Aorta (tissue), 5 donors: ENCODE results near the gene MED27. TPM values are rescaled to one million over a fixed set of nuclear protein-coding genes. Genes with fewer than 3 reads are reported as not detected.

Experiments
- ATAC-seq: fragments of 200-7000 bp; cut with Tn5 transposase; one replicate; pipeline ENCODE4 v1.9.1; 2022; ENCODE audit warnings: moderate library complexity; ENCODE audit not compliant: low FRiP score
- DNase-seq, 2 donors: peaks; one replicate each; pipeline ENCODE4 v3.0.0-alpha.2; 2020
- H3K27ac ChIP-seq, 2 donors: one replicate each; pipeline ENCODE4 v1.5.1; 2013; ENCODE audit warnings: low read length in 2 of 2, mild to moderate bottlenecking in 2 of 2, moderate library complexity in 2 of 2, control low read depth in 1 of 2, inconsistent platforms in 1 of 2, low read depth in 1 of 2
- H3K27me3 ChIP-seq, 2 donors: one replicate each; pipeline ENCODE4 v1.6.1; 2013; ENCODE audit warnings: control low read depth in 1 of 2, low read length in 1 of 2, mild to moderate bottlenecking in 1 of 2, moderate library complexity in 1 of 2; ENCODE audit not compliant: insufficient read depth in 2 of 2, control insufficient read depth in 1 of 2
- H3K36me3 ChIP-seq, 2 donors: one replicate each; pipeline ENCODE4 v1.6.1; 2013; ENCODE audit warnings: control low read depth in 1 of 2, low read length in 1 of 2, mild to moderate bottlenecking in 1 of 2; ENCODE audit not compliant: insufficient read depth in 2 of 2, control insufficient read depth in 1 of 2
- H3K4me1 ChIP-seq, 2 donors: one replicate each; pipeline ENCODE4 v1.6.1; 2013; ENCODE audit warnings: low read length in 2 of 2, control low read depth in 1 of 2, mild to moderate bottlenecking in 1 of 2, moderate library complexity in 1 of 2; ENCODE audit not compliant: insufficient read depth in 2 of 2, control insufficient read depth in 1 of 2
- H3K4me3 ChIP-seq, 2 donors: one replicate each; pipeline ENCODE4 v1.5.1; 2013; ENCODE audit warnings: low read length in 2 of 2, control low read depth in 1 of 2, mild to moderate bottlenecking in 1 of 2
- H3K9me3 ChIP-seq: one replicate; pipeline ENCODE4 v1.6.1; 2013; ENCODE audit warnings: mild to moderate bottlenecking, low read length; ENCODE audit not compliant: control insufficient read depth
- WGBS, 2 donors: extraction: QIAGEN DNeasy Blood & Tissue Kit; methylation state at CpG; one replicate each; pipeline ENCODE4 v1.1.7; 2013; 5-methylcytosine and 5-hydroxymethylcytosine counted together
- intact Hi-C, 2 donors: fragments of 100-400 bp; cut with DNase I; formaldehyde crosslinking; loops; one replicate each; pipeline versions ENCODE4 v1.14.2 to v1.15.0; 2022
- polyA plus RNA-seq, 2 donors: library from polyadenylated mRNA; stranded (reverse); fragments of 200-250 nt; gene quantifications; one replicate each; pipeline ENCODE4 v1.2.3, GENCODE V29; 2013
- total RNA-seq, 2 donors: library from RNA; stranded (reverse); fragmentation: NEBNext Ultra II Directional; extraction: Animal tissue kit (Norgen Biotek cat#: 25700); gene quantifications; one replicate each; pipeline ENCODE4 v1.2.1, GENCODE V29; 2021
- donor health status: healthy with polysubstance abuse.
- donor health status: Bipolar disorder and iron deficiency.
- donor health status: DM: no; HTN: no; CAD: no.
- donor health status: DM: no; HTN: no; CAD: no.
- donor health status: DM: yes; HTN: yes; CAD: no.

MED27 gene
- total and polyA plus RNA-seq, 4 donors, result 15.5 to 25.1 (median 20.9) TPM

DNA sequence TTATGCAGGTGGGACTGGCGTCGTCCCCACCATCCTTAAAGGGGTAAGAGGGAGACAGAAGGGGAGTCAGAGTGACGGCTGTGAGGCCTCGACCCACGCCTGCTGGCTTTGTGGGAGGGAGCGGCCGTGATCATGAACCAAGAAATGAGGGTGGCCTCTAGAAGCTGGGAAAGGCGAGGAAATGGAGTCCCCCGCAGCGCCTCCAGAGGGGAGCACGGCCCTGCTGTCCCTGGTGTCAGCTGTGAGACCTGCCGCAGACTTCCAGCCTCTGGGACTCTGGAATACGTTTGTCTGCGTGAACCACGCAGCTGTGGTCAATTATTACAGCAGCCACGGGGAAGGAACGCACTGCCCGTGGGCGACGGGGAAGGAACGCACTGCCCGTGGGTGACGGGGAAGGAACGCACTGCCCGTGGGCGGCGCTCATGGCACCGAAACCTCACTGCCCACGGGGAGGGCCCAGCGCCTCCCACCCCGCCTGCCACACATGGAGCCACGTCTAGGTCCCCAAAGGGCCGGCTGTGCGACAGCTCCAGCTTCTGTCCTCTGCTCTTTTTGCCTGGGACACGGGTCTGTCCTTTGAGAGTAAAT is 231.0 kb downstream of the MED27 start:
- WGBS, 2 donors, result 82% methylated on average over 35 of the region's 35 CpGs
- no peak for DNase-seq
- Histone ChIP-seq H3K4me3 (no peak overlapping the region), H3K27me3 (no peaks in the 10 kb centered on the region), H3K36me3 (no peaks in the 10 kb centered on the region), H3K27ac (no peak overlapping the region), H3K9me3 (no peaks in the 10 kb centered on the region), H3K4me1 (no peaks in the 10 kb centered on the region)
- peak; percentile 16 for ATAC-seq
- intact Hi-C loops, result no loop called here

DNA sequence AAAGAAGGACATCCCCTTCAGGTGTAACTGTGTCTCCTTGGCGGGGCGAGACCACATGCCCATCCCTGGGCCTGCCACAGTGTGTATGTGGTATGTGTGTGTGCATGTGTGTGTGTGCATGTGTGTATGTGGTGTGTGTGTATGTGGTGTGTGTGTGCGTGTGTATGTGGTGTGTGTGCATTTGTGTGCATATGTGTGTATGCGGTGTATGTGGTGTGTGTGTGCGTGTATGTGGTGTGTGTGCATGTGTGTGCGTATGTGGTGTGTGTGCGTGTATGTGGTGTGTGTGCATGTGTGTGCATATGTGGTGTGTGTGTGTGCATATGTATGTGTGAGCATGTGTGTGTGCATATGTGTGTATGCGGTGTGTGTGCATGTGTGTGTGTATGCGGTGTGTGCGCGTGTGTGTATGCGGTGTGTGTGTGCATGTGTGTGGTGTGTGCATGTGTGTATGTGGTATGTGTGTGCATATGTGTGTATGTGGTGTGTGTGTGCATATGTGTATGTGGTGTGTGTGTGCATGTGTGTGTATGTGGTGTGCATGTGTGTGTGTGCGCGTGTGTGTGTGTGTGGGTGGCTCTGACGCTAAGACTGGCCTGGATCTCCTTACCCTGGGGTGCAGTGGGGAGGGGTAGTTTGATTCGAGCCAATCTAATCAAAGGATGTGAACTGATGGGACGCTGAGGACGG is 231.9 kb downstream of the MED27 start:
- Histone ChIP-seq H3K27ac (no peak overlapping the region), H3K27me3 (no peaks in the 10 kb centered on the region), H3K4me1 (no peaks in the 10 kb centered on the region), H3K36me3 (no peaks in the 10 kb centered on the region), H3K4me3 (no peak overlapping the region), H3K9me3 (no peaks in the 10 kb centered on the region)
- ATAC-seq, result no peak
- intact Hi-C loops, result no loop called here
- no peak for DNase-seq
- WGBS, 2 donors, result 89 to 90% methylated on average over 18 of the region's 18 CpGs

DNA sequence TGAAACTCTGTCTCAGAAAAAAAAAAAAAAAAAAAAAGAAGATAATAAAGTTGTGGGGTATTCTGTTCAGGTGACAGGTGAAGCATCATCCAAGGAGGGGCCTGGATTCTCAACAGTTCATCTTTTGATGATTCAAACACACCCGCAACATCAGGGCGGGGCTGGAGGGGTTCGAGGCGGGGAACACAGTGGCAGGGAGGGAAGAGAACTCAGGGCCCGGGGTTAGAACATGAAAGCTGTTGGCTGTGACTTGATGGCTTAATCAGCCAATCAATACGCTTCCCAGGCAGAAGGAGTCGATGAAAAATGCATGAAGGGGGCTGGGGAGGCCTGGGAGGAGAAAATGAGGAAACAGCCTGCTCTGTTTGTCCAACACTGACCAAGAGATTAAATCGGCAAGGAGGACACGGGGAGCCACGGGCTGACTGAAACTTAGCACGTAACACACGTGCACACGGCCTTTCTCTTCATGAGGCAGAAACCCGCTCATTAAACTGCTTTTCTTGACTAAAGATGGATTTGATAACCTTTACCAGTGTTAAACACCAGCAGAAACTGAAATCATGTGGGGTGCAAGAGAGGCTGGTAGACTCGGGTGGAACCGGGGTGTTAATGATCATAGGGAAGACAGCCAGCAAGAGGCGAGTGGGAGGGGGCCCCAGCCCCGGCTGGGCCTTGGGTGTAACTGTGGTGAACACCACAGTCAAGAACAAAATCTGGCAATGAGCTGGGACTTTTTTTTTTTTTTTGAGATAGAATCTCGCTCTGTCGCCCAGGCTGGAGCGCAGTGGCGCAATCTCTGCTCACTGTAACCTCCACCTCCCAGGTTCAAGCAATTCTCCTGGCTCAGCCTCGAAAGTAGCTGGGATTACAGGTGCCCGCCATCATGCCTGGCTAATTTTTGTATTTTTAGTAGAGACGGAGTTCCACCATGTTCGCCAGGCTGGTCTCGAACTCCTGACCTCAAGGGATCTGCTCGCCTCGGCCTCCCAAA is 234.1 kb downstream of the MED27 start:
- no peak for ATAC-seq
- no peak overlapping the region for H3K4me3 ChIP-seq
- H3K27ac ChIP-seq, result no peak overlapping the region
- no peak for DNase-seq
- no peaks in the 10 kb centered on the region for H3K36me3 ChIP-seq
- intact Hi-C loops, result no loop called here
- no peaks in the 10 kb centered on the region for H3K9me3 ChIP-seq
- no peaks in the 10 kb centered on the region for H3K4me1 ChIP-seq
- no peaks in the 10 kb centered on the region for H3K27me3 ChIP-seq
- WGBS, 2 donors, result 87% methylated on average over 29 of the region's 29 CpGs

GRCh38 chr9:131844745-131845118 is 234.9 kb downstream of the MED27 start:
- Histone ChIP-seq H3K36me3 (no peaks in the 10 kb centered on the region), H3K27me3 (no peaks in the 10 kb centered on the region), H3K4me1 (no peaks in the 10 kb centered on the region), H3K4me3 (no peak overlapping the region), H3K9me3 (no peaks in the 10 kb centered on the region), H3K27ac (no peak overlapping the region)
- ATAC-seq, result no peak
- intact Hi-C loops, result no loop called here
- 94 to 97% methylated on average over 4 of the region's 4 CpGs for WGBS, 2 donors
- no peak for DNase-seq

- Histone ChIP-seq H3K9me3 (no peaks in the 10 kb centered on the region), H3K4me3 (no peak overlapping the region), H3K27ac (no peak overlapping the region), H3K27me3 (no peaks in the 10 kb centered on the region), H3K36me3 (no peaks in the 10 kb centered on the region), H3K4me1 (no peaks in the 10 kb centered on the region)
- 85 to 88% methylated on average over 33 of the region's 33 CpGs for WGBS, 2 donors
- ATAC-seq (no peak), DNase-seq (no peak)
- intact Hi-C loops, result no loop called here
These were observed 235.5 kb downstream of the MED27 start for GRCh38 chr9:131843989-131844744.

- intact Hi-C loops, result no loop called here
- H3K27me3 ChIP-seq, result no peaks in the 10 kb centered on the region
- ATAC-seq (no peak), DNase-seq (no peak)
- no peaks in the 10 kb centered on the region for H3K9me3 ChIP-seq
- H3K4me1 ChIP-seq, result no peaks in the 10 kb centered on the region
- WGBS, 2 donors, result 76 to 79% methylated on average over 30 of the region's 30 CpGs
- no peak overlapping the region for H3K27ac ChIP-seq
- no peak overlapping the region for H3K4me3 ChIP-seq
- H3K36me3 ChIP-seq, result no peaks in the 10 kb centered on the region
These were observed 237.8 kb downstream of the MED27 start for GRCh38 chr9:131841765-131842318.

GRCh38 chr9:131840751-131841702 is 238.6 kb downstream of the MED27 start:
- Histone ChIP-seq H3K27ac (no peak overlapping the region), H3K4me3 (no peak overlapping the region), H3K4me1 (no peaks in the 10 kb centered on the region), H3K27me3 (no peaks in the 10 kb centered on the region), H3K9me3 (no peaks in the 10 kb centered on the region), H3K36me3 (no peaks in the 10 kb centered on the region)
- no peak for ATAC-seq
- DNase-seq, result no peak
- intact Hi-C loops, result no loop called here
- WGBS, 2 donors, result 88 to 90% methylated on average over 24 to 25 of the region's 25 CpGs
